GM19099 (cell line): ENCODE data around the gene MSI2.

Experiments
- POLR2A ChIP-seq: IDR thresholded peaks from 3 replicates; pipeline ENCODE4 v1.6.1; 2011; ENCODE audit warnings: low read depth; ENCODE audit not compliant: insufficient read length; ENCODE audit errors: extremely low read depth

The MSI2 gene

GRCh38 chr17:57567251-57567650 lies 310.9 kb downstream of the MSI2 start:
- no peak for TF ChIP-seq POLR2A

GRCh38 chr17:57568340-57568739 lies 312.0 kb downstream of the MSI2 start:
- no peak for TF ChIP-seq POLR2A

DNA sequence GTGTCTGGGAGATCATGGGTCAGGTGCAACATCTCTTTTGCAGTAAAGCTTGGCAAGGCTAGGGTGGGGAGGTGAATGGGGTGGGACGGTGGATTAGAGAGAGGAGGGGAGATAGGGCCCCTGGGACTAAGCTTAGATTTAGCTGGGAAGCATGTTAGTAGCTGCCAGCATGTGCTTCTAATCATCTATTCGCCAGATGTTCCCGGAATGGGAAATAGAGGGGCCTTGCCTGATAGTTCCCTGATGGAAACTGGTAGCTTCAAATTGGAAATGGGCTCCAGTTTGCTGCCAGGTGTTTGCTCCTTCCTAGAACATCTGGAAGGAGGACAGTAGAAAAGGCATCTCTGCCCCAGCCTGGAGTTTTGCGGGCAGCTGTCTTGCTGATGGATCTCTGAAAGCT lies 312.7 kb downstream of the MSI2 start:
- no peak for TF ChIP-seq POLR2A

DNA sequence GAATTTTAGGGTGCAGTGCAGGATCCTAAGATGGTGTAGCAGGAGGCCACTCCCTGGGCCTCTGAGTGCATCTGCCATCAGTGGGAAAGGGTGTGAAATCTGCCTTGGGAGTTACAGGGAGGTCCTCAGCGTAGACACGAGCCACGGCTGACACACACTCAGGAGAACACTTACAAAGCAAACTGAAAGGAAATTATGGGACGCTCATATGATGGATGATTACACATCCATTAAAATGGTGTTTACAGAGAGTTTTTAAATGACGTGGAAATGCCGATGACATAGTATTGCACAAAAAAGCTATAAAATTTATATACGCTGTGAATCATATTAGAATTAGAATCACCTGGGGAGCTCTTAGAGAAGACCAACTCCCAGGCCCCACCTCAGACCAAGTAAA lies 313.5 kb downstream of the MSI2 start:
- no peak for TF ChIP-seq POLR2A

DNA sequence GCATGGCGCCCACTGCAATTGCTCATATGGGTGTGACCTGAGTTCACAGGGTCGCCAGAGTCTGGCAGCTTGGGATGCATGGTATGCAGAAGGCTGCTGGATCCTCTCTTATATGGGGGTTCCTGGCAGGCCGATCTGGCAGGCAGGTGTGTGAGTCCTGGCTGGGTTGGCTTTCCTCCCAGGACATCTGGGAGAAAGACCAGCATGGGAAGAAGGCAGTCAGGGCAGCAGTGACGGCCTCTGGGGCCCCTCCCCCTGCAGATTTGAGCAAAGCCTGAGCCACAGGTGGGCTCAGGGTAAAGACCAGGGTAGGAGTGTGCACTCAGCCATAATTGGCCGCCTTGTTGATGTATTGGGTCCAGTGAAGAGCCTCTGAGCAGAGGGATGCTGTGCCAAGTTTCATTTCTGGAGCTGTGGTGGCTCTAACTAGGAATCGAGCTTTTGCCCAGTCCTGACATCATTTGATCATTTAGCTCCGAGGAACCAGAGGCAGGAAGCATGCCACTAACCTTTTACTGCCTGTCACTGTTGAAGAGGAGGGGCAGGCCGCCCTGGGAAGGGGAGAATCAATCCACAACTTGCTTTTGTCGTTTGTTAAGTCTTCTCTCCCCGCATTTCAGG lies 314.5 kb downstream of the MSI2 start:
- no peak for TF ChIP-seq POLR2A

DNA sequence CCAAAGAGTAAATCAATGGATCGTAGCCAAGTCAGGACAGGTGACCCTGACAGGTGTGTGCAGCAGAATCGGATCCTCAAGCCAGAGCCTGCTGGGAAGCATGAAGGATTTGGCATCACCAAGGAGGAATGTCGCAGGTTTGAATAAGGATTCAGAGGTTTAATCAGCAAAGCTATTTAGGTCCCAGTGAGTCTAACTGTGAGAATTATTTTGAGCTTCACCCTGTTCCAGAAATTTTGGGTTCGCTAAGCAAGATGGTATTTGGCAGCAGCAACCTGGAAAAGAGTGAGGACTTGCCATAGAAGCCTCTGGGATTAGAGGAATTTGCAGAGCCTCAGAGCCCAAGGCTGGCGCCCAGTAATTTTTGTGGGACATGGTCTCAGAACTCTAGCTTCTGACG lies 315.7 kb downstream of the MSI2 start:
- no peak for TF ChIP-seq POLR2A

DNA sequence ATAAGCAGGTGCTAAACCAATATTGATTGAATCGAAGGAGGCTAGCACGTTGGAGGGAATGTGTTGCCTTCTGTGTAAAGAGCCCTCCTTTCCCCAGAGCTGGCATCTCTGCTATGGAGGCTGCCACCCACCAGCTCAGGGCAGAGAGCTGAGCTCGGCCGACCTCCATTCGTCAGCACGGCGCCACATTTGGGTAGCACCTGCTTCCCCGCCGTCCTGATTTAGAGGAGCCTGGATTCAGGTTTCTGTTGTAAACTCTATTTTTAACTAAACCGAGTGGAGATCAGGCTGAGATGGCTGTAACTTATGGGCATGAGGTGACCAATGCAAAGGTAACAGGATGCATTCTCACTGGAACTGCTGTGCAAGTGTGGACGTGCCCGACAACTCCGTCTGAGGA lies 316.3 kb downstream of the MSI2 start:
- no peak for TF ChIP-seq POLR2A

DNA sequence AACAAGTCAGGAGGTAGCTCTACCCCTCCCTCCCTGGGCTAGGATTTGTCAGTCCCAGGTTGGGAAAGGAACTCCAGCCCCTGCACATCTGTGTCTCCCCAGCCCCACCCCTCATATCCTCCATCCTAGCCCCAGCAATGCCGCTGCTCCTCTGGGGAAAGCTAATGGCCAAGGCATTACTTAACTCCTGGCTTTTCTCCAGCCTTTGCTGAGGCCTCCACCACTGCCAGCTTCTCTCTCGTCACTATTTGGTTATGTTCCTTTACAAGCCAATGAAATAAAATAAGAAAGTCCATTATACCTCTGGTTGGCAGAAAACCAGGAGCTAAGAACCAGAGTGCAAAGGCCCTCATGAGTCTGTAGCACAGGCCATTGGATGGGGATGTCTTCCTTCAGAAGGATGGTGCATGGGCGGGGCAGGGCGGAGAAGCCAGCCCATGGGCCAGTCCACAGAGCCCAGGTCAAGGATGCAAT lies 317.8 kb downstream of the MSI2 start:
- no peak for TF ChIP-seq POLR2A

GRCh38 chr17:57576744-57577143 lies 320.4 kb downstream of the MSI2 start:
- TF ChIP-seq POLR2A: no peak

DNA sequence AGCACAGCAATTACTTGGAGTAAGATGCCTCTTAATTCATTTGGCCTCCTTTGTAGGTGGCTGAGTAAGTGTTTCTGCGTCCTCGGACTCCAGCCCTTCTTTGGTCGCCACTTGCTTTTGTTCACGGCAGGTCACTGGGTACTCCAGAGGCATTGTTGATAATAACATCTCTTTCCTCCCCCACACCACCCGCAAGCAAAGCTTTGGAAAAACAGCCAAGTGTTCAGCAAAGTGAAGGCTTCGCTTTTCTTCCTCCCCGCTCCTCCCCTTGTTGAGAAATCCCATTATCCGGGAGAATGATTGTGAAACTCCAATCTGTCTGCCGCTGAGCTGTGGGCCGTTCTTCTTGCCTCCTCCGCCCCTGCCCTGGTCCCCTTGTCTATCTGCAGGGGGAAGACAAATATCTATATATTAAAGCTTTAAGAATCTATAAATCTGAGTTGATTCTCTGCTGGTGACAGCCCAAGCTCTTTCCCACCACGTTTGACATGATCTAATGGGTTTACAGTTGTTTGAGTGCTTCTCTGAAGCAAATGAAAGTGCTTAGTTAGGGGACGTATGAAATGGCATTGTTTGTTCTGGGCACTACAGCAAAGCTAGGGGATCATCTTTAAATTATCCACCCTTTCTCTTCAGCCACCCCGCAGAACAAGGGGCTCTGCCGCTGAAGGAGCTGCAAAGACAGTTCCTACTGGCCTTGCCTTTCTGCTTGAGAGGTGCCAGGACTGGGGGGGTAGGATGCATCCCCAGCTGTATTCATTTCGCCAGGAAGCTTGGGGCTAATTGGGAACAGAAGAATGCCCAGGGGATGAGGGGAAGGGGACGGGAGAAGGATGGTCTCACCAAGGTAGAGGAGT lies 321.7 kb downstream of the MSI2 start:
- TF ChIP-seq POLR2A: no peak

- TF ChIP-seq POLR2A: no peak
Measured at GRCh38 chr17:57578608-57579225, 322.4 kb downstream of the MSI2 start.

DNA sequence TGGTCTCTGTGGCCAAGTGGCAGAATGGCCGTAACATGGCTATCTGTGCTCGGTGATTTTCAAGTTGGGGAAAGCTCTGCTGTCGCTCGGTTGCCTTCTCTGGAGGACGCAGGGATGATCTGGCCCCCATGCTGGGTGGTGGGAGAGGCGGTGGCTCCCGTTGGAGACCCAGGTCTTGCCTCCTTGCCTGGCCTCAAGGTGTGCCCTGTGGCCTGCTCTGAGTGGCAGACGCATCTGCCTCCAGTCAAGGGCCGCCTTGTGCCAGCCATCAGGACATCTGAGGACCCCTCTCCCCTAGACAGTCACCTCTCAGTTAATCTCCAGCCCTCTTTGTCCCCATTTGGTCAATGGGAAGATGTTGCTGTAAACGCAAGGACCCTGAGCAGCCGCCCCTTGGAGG lies 322.9 kb downstream of the MSI2 start:
- no peak for TF ChIP-seq POLR2A

- TF ChIP-seq POLR2A: no peak
Measured at GRCh38 chr17:57580055-57580739, 323.9 kb downstream of the MSI2 start.

GRCh38 chr17:57582881-57583756 lies 326.8 kb downstream of the MSI2 start:
- TF ChIP-seq POLR2A: no peak
